Adipocyte (in vitro differentiated cells): ENCODE results near the gene HOPX.
"Not testable (repeated sequence)": the region's sequence is repeated elsewhere in the genome, so short reads cannot be mapped to it uniquely, and the experiment has no call there.

ENCODE experiments used
- DNase-seq: peaks from one replicate; pipeline ENCODE4 v3.0.0-alpha.2; 2015; ENCODE audit warnings: low read depth
- H3K27me3 ChIP-seq: replicated peaks from 2 replicates; pipeline ENCODE4 v1.7.0; 2013; ENCODE audit warnings: mild to moderate bottlenecking, low read length, moderate library complexity; ENCODE audit not compliant: control insufficient read depth, insufficient read depth
- H3K36me3 ChIP-seq: 2 replicates; pipeline ENCODE4 v1.7.0; 2013; ENCODE audit warnings: low read length, mild to moderate bottlenecking, moderate library complexity; ENCODE audit not compliant: control insufficient read depth, insufficient read depth, severe bottlenecking
- H3K4me1 ChIP-seq: 2 replicates; pipeline ENCODE4 v1.7.0; 2013; ENCODE audit warnings: mild to moderate bottlenecking, low read length, moderate library complexity; ENCODE audit not compliant: control insufficient read depth, insufficient read depth
- H3K4me3 ChIP-seq: 2 replicates; pipeline ENCODE4 v1.7.0; 2013; ENCODE audit warnings: mild to moderate bottlenecking, low read length, moderate library complexity
- H3K9ac ChIP-seq: 2 replicates; pipeline ENCODE4 v1.7.0; 2013; ENCODE audit warnings: mild to moderate bottlenecking, low read length, moderate library complexity
- H3K9me3 ChIP-seq: 2 replicates; pipeline ENCODE4 v1.7.0; 2013; ENCODE audit warnings: mild to moderate bottlenecking, low read length, moderate library complexity; ENCODE audit not compliant: control insufficient read depth

The HOPX gene

GRCh38 chr4:56626420-56626819 is 54.7 kb downstream of the HOPX start:
- no peaks in the 10 kb centered on the region for H3K36me3 ChIP-seq
- DNase-seq: no peak
- H3K9me3 ChIP-seq: peaks cover 14% of the 10 kb centered on the region
- no peak overlapping the region for H3K4me3 ChIP-seq
- peaks cover 2% of the 10 kb centered on the region for H3K27me3 ChIP-seq
- H3K9ac ChIP-seq: no peak overlapping the region
- H3K4me1 ChIP-seq: peaks cover 9% of the 10 kb centered on the region

- Histone ChIP-seq H3K9ac (no peak overlapping the region), H3K4me3 (no peak overlapping the region), H3K27me3 (peaks cover 9% of the 10 kb centered on the region), H3K36me3 (no peaks in the 10 kb centered on the region), H3K4me1 (no peaks in the 10 kb centered on the region), H3K9me3 (peaks cover 14% of the 10 kb centered on the region)
- peak; percentile 13 for DNase-seq
Measured at GRCh38 chr4:56622176-56622575, 58.9 kb downstream of the HOPX start.

- H3K9me3 ChIP-seq: no peaks in the 10 kb centered on the region
- H3K9ac ChIP-seq: no peak overlapping the region
- no peaks in the 10 kb centered on the region for H3K4me1 ChIP-seq
- H3K4me3 ChIP-seq: no peak overlapping the region
- H3K27me3 ChIP-seq: peaks cover 23% of the 10 kb centered on the region
- H3K36me3 ChIP-seq: no peaks in the 10 kb centered on the region
- no peak for DNase-seq
Measured at GRCh38 chr4:56619816-56620215, 61.3 kb downstream of the HOPX start.

DNA sequence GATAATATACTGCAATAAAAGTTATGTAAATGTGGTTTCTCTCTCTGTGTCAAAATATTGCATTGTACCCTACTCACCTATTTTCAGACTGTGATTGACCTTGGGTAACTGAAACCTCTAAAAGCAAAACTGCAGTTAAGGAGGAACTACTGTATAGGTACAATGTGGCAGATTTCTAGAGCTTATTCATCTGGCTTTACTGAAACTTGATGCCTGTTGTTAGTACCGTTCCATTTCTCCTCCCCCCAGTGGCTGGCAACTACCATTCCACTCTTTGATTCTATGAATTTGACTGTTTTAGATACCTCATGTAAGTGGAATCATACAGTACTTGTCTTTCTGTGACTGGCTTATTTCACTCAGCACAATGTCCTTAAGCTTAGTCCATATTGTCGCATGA is 61.9 kb downstream of the HOPX start:
- no peaks in the 10 kb centered on the region for H3K36me3 ChIP-seq
- H3K4me3 ChIP-seq: no peak overlapping the region
- no peak overlapping the region for H3K9ac ChIP-seq
- DNase-seq: peak; percentile 37
- peaks cover 23% of the 10 kb centered on the region for H3K27me3 ChIP-seq
- H3K4me1 ChIP-seq: no peaks in the 10 kb centered on the region
- H3K9me3 ChIP-seq: no peaks in the 10 kb centered on the region

- Histone ChIP-seq H3K4me3 (no peak overlapping the region), H3K9ac (no peak overlapping the region), H3K27me3 (peaks cover 23% of the 10 kb centered on the region), H3K4me1 (peaks cover 1% of the 10 kb centered on the region), H3K9me3 (no peaks in the 10 kb centered on the region), H3K36me3 (no peaks in the 10 kb centered on the region)
- DNase-seq: no peak
Measured at GRCh38 chr4:56618734-56619133, 62.4 kb downstream of the HOPX start.

GRCh38 chr4:56613101-56613862 is 67.8 kb downstream of the HOPX start:
- H3K9me3 ChIP-seq: peaks cover under 1% of the 10 kb centered on the region
- H3K9ac ChIP-seq: no peak overlapping the region
- no peaks in the 10 kb centered on the region for H3K36me3 ChIP-seq
- H3K4me3 ChIP-seq: no peak overlapping the region
- peaks cover 9% of the 10 kb centered on the region for H3K4me1 ChIP-seq
- peaks cover 21% of the 10 kb centered on the region for H3K27me3 ChIP-seq
- DNase-seq: peak; percentile 4

- Histone ChIP-seq H3K4me1 (peaks cover 9% of the 10 kb centered on the region), H3K27me3 (peaks cover 15% of the 10 kb centered on the region)
- DNase-seq: no peak
Measured at GRCh38 chr4:56612282-56612681, 68.8 kb downstream of the HOPX start.

GRCh38 chr4:56611501-56611900 is 69.6 kb downstream of the HOPX start:
- Histone ChIP-seq H3K4me1 (peaks cover 9% of the 10 kb centered on the region), H3K4me3 (no peak overlapping the region), H3K27me3 (peaks cover 14% of the 10 kb centered on the region), H3K36me3 (no peaks in the 10 kb centered on the region), H3K9me3 (peaks cover 14% of the 10 kb centered on the region), H3K9ac (no peak overlapping the region)
- peak; percentile 15 for DNase-seq

More at GRCh38 chr4:56612282-56612681, 68.8 kb downstream of the HOPX start:
- Histone ChIP-seq H3K36me3 (no peaks in the 10 kb centered on the region), H3K9me3 (peaks cover 10% of the 10 kb centered on the region), H3K9ac (no peak overlapping the region), H3K4me3 (no peak overlapping the region)

- not testable (repeated sequence) for H3K4me3 ChIP-seq, DNase-seq, H3K4me1 ChIP-seq, H3K36me3 ChIP-seq, H3K9ac ChIP-seq
- peaks cover 14% of the 10 kb centered on the region for H3K9me3 ChIP-seq
- H3K27me3 ChIP-seq: peaks cover 12% of the 10 kb centered on the region
Measured at GRCh38 chr4:56610170-56610569, 70.9 kb downstream of the HOPX start.

- Histone ChIP-seq H3K27me3 (peaks cover 12% of the 10 kb centered on the region), H3K9ac (no peak overlapping the region), H3K4me1 (peaks cover 3% of the 10 kb centered on the region), H3K4me3 (no peak overlapping the region), H3K36me3 (no peaks in the 10 kb centered on the region), H3K9me3 (peaks cover 14% of the 10 kb centered on the region)
- no peak for DNase-seq
Measured at GRCh38 chr4:56607926-56608325, 73.2 kb downstream of the HOPX start.

- Histone ChIP-seq H3K27me3 (peaks cover 12% of the 10 kb centered on the region), H3K9ac (no peak overlapping the region), H3K4me3 (no peak overlapping the region), H3K36me3 (no peaks in the 10 kb centered on the region), H3K9me3 (peaks cover 14% of the 10 kb centered on the region), H3K4me1 (peaks cover 3% of the 10 kb centered on the region)
- no peak for DNase-seq
Measured at GRCh38 chr4:56606385-56606784, 74.7 kb downstream of the HOPX start.

DNA sequence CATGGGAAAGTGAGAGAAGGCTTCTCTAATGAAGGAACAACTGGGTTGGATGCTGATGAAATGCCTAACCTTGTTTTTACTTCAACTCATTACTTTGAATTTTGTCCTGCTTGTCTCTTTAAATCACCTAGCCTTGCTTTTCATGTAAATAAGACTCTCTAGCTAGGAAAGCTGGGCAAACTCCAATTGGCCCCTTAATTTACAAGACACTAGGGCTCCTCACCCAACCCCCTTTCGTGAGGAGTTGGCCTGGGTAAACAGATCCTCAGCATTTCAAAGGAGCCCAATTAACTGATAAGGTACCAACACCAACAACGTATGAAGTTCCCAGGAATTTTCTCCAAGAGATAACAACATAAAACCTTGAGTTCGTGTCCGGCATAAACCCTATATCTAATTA is 75.6 kb downstream of the HOPX start:
- not testable (repeated sequence) for H3K4me3 ChIP-seq, H3K4me1 ChIP-seq, H3K36me3 ChIP-seq, H3K9ac ChIP-seq, DNase-seq
- H3K27me3 ChIP-seq: peaks cover 12% of the 10 kb centered on the region
- peaks cover 14% of the 10 kb centered on the region for H3K9me3 ChIP-seq
